ACC112 (cell line): ENCODE results near the gene AGAP1.
A peak's percentile ranks its signal among the peaks of the same experiment; 100 is the strongest.

Experiments used
- H2AFZ ChIP-seq: fragments of 200-600 bp; sonication (generic); one replicate; pipeline ENCODE4 v1.6.0; 2017; ENCODE audit warnings: antibody characterized with exemption, low read length; ENCODE audit not compliant: unreplicated experiment
- H3K27ac ChIP-seq: fragments of 200-600 bp; sonication (generic); 2 replicates; pipeline ENCODE4 v1.5.1; 2014; ENCODE audit warnings: low read depth, mild to moderate bottlenecking, antibody characterized with exemption, low read length, moderate library complexity
- H3K27me3 ChIP-seq: fragments of 200-600 bp; sonication (generic); 2 replicates; pipeline ENCODE4 v1.6.1; 2014; ENCODE audit warnings: mild to moderate bottlenecking, antibody characterized with exemption, low read length, moderate library complexity, mixed read lengths; ENCODE audit not compliant: insufficient read depth
- H3K36me3 ChIP-seq: fragments of 200-600 bp; sonication (generic); 2 replicates; pipeline ENCODE4 v1.6.1; 2016; ENCODE audit warnings: mild to moderate bottlenecking, antibody characterized with exemption, low read length, moderate library complexity, mixed read lengths; ENCODE audit not compliant: insufficient read depth
- H3K4me1 ChIP-seq: fragments of 200-600 bp; sonication (generic); one replicate; pipeline ENCODE4 v1.6.1; 2016; ENCODE audit warnings: low read length, mixed read lengths; ENCODE audit not compliant: insufficient read depth, unreplicated experiment, control insufficient read depth
- H3K4me3 ChIP-seq: fragments of 200-600 bp; sonication (generic); 2 replicates; pipeline ENCODE4 v1.5.1; 2014; ENCODE audit warnings: mild to moderate bottlenecking, low read depth, low read length
- H3K79me2 ChIP-seq: fragments of 200-600 bp; sonication (generic); one replicate; pipeline ENCODE4 v1.6.0; 2016; ENCODE audit warnings: low read length; ENCODE audit not compliant: control insufficient read depth, unreplicated experiment, insufficient read depth

The AGAP1 gene

GRCh38 chr2:235665661-235666212 is 171.9 kb downstream of the AGAP1 start:
- Histone ChIP-seq H3K27ac (no peak overlapping the region), H3K36me3 (no peaks in the 10 kb centered on the region), H3K79me2 (peaks cover 36% of the 10 kb centered on the region), H2AFZ (no peak overlapping the region), H3K27me3 (no peaks in the 10 kb centered on the region), H3K4me3 (no peak overlapping the region), H3K4me1 (peaks cover 4% of the 10 kb centered on the region)

GRCh38 chr2:235666213-235666781 is 172.5 kb downstream of the AGAP1 start:
- no peak overlapping the region for H3K4me3 ChIP-seq
- H3K4me1 ChIP-seq: no peaks in the 10 kb centered on the region
- no peak overlapping the region for H3K27ac ChIP-seq
- H3K27me3 ChIP-seq: no peaks in the 10 kb centered on the region
- H2AFZ ChIP-seq: no peak overlapping the region
- peaks cover 31% of the 10 kb centered on the region for H3K79me2 ChIP-seq
- H3K36me3 ChIP-seq: no peaks in the 10 kb centered on the region

DNA sequence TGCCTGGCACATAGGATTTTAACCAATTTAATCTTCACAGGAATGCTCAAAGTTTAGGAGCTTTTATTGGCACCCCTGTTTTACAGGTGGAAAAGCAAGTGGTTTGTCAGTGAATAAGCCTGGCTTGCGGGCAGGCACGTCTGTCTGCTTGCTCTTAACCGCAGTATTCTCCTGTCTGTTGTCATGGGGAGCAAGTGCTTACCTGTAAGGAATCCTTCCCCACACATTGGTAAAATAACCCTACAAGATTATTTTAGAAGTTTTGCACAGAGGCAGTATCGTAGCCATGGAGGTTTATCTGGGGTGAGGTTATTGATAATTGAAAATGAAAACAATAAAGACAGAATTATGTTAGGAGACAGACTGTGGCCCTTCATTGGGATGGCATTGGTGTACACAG is 174.9 kb downstream of the AGAP1 start:
- Histone ChIP-seq H3K4me1 (no peaks in the 10 kb centered on the region), H2AFZ (no peak overlapping the region), H3K36me3 (no peaks in the 10 kb centered on the region), H3K4me3 (peak overlapping the region; percentile 72), H3K27ac (no peak overlapping the region), H3K27me3 (no peaks in the 10 kb centered on the region), H3K79me2 (peaks cover 26% of the 10 kb centered on the region)

DNA sequence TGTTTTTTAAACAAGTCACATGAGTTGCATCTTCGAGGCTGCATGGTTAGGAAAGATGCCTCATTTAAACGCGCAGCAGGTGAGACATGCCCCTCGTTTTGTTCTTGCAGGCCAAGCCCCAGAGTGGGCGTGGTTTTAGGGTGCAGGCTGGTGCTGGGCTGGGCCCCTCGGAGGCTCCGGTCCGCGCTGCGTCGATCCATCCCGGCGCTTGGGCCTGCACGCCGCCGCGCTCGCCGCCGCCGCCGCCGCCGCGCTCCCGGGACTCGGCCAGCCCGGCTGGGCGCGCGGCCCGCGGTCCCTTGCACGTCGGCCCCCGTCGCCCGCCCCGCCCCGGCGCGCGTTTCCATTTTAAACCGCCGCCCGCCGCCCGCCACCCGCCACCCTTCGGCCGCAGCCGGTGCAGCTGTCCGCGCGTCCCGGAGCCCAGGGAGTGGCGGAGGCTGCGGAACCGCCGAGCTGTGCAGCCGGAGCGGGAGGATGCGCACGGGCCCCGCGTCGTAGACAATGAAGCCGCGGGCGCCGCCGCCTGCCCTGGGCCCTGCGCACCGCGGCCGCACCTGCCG is 175.5 kb downstream of the AGAP1 start:
- H2AFZ ChIP-seq: no peak overlapping the region
- peak overlapping the region; percentile 72 for H3K4me3 ChIP-seq
- H3K79me2 ChIP-seq: peaks cover 28% of the 10 kb centered on the region
- no peaks in the 10 kb centered on the region for H3K36me3 ChIP-seq
- no peaks in the 10 kb centered on the region for H3K4me1 ChIP-seq
- H3K27me3 ChIP-seq: no peaks in the 10 kb centered on the region
- H3K27ac ChIP-seq: no peak overlapping the region

DNA sequence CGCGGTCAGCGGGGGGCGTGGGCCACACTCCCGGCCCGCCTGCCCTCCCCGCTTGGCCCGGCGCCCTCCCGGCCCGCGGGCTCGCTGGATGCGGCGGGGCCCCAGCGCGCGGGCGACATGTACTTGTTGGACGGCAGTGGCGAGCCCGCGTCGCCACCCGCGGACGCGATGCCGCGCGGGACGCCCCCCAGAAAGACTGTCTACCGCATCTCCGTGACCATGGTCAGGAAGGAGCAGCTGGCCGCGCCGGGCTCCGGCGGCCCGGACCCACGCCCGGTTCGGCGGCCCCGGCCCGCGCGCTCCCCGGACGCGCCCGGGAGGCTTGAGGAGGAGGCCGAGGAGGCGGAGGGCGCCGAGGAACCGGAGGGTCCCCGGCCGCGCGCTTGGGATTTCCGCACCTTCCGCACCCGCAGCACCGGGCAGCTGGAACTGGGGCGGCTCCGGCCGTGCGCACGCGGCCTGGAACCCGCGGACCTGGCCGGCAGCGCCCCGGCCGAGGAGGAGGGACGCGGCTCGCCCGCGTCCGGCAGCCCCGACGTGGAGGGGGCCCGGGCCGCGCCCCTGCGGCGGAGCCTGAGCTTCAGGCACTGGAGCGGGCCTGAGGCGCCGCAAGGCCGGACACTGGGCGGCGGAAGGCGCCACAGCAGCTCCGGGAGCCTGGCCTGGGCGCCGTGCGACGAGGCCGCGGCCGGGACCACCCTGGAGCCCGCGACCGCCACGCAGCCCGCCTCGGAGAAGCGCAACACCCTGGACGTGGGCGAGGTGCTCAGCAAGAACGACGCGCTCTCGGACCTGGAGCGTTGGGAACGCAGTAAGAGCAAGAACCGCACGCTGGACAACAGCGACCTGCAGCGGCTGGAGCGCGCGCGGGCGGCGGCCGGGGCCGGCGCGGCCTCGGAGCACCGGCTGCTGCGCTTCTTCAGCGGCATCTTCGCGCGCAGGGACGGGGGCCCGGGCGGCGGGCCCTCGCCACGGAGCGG is 176.4 kb downstream of the AGAP1 start:
- H3K27me3 ChIP-seq: no peaks in the 10 kb centered on the region
- no peak overlapping the region for H2AFZ ChIP-seq
- peak overlapping the region; percentile 73 for H3K4me3 ChIP-seq
- no peak overlapping the region for H3K27ac ChIP-seq
- peaks cover 20% of the 10 kb centered on the region for H3K79me2 ChIP-seq
- no peaks in the 10 kb centered on the region for H3K4me1 ChIP-seq
- no peaks in the 10 kb centered on the region for H3K36me3 ChIP-seq

- H3K4me3 ChIP-seq: peak overlapping the region; percentile 73
- H2AFZ ChIP-seq: no peak overlapping the region
- no peaks in the 10 kb centered on the region for H3K27me3 ChIP-seq
- no peaks in the 10 kb centered on the region for H3K36me3 ChIP-seq
- no peak overlapping the region for H3K27ac ChIP-seq
- peaks cover 16% of the 10 kb centered on the region for H3K79me2 ChIP-seq
- peaks cover 7% of the 10 kb centered on the region for H3K4me1 ChIP-seq
Observed at GRCh38 chr2:235670974-235671787, 177.3 kb downstream of the AGAP1 start.

GRCh38 chr2:235672720-235673119 is 178.9 kb downstream of the AGAP1 start:
- H2AFZ ChIP-seq: no peak overlapping the region
- no peaks in the 10 kb centered on the region for H3K27me3 ChIP-seq
- peaks cover 15% of the 10 kb centered on the region for H3K4me1 ChIP-seq
- H3K27ac ChIP-seq: no peak overlapping the region
- H3K4me3 ChIP-seq: no peak overlapping the region
- H3K79me2 ChIP-seq: peaks cover 27% of the 10 kb centered on the region
- no peaks in the 10 kb centered on the region for H3K36me3 ChIP-seq

DNA sequence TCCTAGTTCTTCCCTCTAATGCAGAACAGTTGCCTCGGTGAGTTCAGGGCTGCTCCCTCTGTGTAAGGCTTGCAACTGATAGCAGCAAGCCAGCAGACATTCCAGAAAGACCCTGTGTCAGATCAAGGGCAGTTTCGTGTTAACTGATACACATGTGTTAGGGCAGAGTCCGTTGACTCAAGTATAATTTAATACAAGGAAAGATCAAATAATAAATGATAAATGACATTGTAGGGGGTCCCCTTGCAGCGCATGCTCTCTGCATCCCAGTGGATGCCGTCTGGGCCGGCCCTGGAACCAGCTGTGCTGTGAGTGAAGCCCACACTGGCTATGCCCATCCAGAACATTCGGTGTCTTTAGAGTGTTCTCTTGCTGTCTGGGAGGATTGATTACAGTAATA is 180.3 kb downstream of the AGAP1 start:
- Histone ChIP-seq H3K36me3 (no peaks in the 10 kb centered on the region), H3K27ac (no peak overlapping the region), H2AFZ (no peak overlapping the region), H3K27me3 (no peaks in the 10 kb centered on the region), H3K79me2 (peaks cover 39% of the 10 kb centered on the region), H3K4me1 (peaks cover 15% of the 10 kb centered on the region), H3K4me3 (no peak overlapping the region)

DNA sequence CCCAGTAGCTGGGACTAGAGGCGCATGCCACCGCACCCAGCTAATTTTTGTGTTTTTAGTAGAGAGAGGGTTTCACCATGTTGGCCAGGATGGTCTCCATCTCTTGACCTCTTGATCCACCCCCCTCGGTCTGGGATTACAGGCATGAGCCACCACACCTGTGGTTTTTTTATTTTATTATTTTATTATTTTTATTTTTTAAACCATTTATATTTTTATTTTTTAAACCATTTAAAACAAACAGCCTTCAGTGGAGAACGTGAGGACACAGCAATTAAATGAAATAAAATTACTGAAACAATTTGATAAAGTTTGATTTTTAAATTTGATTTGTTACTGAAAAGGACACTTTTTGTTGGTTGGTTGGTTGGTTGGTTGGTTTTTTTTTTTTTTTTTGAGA is 181.0 kb downstream of the AGAP1 start:
- H3K27me3 ChIP-seq: no peaks in the 10 kb centered on the region
- H3K4me1 ChIP-seq: peaks cover 15% of the 10 kb centered on the region
- peaks cover 45% of the 10 kb centered on the region for H3K79me2 ChIP-seq
- H3K4me3 ChIP-seq: no peak overlapping the region
- no peaks in the 10 kb centered on the region for H3K36me3 ChIP-seq
- no peak overlapping the region for H3K27ac ChIP-seq
- no peak overlapping the region for H2AFZ ChIP-seq
